ENCODE data around the gene EPHB1. TPM values are rescaled to one million over a fixed set of nuclear protein-coding genes. Genes with fewer than 3 reads are reported as not detected.
A peak's percentile ranks its signal among the peaks of the same experiment; 100 is the strongest.

Gene EPHB1
- total and polyA plus RNA-seq, 2 donors (not counting 3 experiments of a cell fraction or from before 2014, with no cell fraction given) = 1.3 to 5.2 TPM

GRCh38 chr3:134790065-134790464 is 5.0 kb upstream of the EPHB1 start:
- CTCF ChIA-PET = interaction anchor here (2.4 kb wide), 1 partner anchor 1252 kb away, joined by 8 read pairs; no protein-coding TSS in a partner anchor
- H3K27me3 ChIP-seq (ENCODE audit: control insufficient read depth in 2 of 2, insufficient read depth in 2 of 2, low read length in 2 of 2) = peaks cover 2 to 3% of the 10 kb centered on the region in 2 experiments
- no peak overlapping the region for H3K9ac ChIP-seq (replicated peaks; ENCODE audit: extremely low read depth, insufficient read depth, low read length)
- peak; percentile 28 for FAIRE-seq
- no peak overlapping the region for H3K4me2 ChIP-seq (ENCODE audit: insufficient read depth, low read length)
- no peak overlapping the region for H3K4me3 ChIP-seq (replicated peaks in 1 of 3; ENCODE audit: insufficient read depth in 1 of 3, low read depth in 1 of 3, low read length in 3 of 3)
- no peaks in the 10 kb centered on the region for H4K20me1 ChIP-seq (replicated peaks; ENCODE audit: control insufficient read depth, extremely low read depth, insufficient read depth, low read length)
- intact Hi-C loops (cut with micrococcal nuclease) = loop anchor here (10.0 kb wide), 1 partner anchor 455 kb away; no protein-coding TSS in a partner anchor
- H3K79me2 ChIP-seq (ENCODE audit: control insufficient read depth, insufficient read depth, low read length) = no peaks in the 10 kb centered on the region
- no peak for DNase-seq (ENCODE audit: low read depth, low spot score)
- no peaks in the 10 kb centered on the region for H3K9me1 ChIP-seq (replicated peaks; ENCODE audit: control insufficient read depth, extremely low read depth, insufficient read depth, low read length)
- H3K9me3 ChIP-seq (replicated peaks; ENCODE audit: control insufficient read depth, insufficient read depth, low read length) = no peaks in the 10 kb centered on the region
- no peak for TF ChIP-seq MYC (IDR thresholded peaks at IDR 0.05; ENCODE audit: low read depth, low read length)
- TF ChIP-seq POLR2AphosphoS5 (IDR thresholded peaks at IDR 0.05; ENCODE audit: insufficient read depth, low read depth, low read length) = no peak
- no peak for TF ChIP-seq FOS (IDR thresholded peaks at IDR 0.05; ENCODE audit: borderline replicate concordance, insufficient read depth, low read length)
- no peak for TF ChIP-seq GATA2 (IDR thresholded peaks at IDR 0.05; ENCODE audit: insufficient read depth, insufficient read length, low read depth, low read length)
- TF ChIP-seq JUN (IDR thresholded peaks at IDR 0.05; ENCODE audit: borderline replicate concordance, insufficient read depth, insufficient read length, low read depth) = no peak
- no peak for TF ChIP-seq EZH2 (IDR thresholded peaks at IDR 0.05; ENCODE audit: borderline replicate concordance, low read depth, low read length, severe bottlenecking)
- TF ChIP-seq CTCF (IDR thresholded peaks at IDR 0.05; ENCODE audit: extremely low read depth in 1 of 2, insufficient read depth in 1 of 2, low read depth in 1 of 2, low read length in 2 of 2) = no peak
- TF ChIP-seq POLR2A (IDR thresholded peaks at IDR 0.05; ENCODE audit: low read depth, low read length) = no peak
- no peak for TF ChIP-seq MAX (IDR thresholded peaks at IDR 0.05; ENCODE audit: insufficient read depth, insufficient read length)
- BruUV-seq (replicated peaks) = no TSS peak
- H3K36me3 ChIP-seq (ENCODE audit: control insufficient read depth in 2 of 2, extremely low read depth in 1 of 2, insufficient read depth in 2 of 2, low read length in 2 of 2) = no peaks in the 10 kb centered on the region
- no peaks in the 10 kb centered on the region for H3K4me1 ChIP-seq (ENCODE audit: control insufficient read depth, extremely low read depth, insufficient read depth, low read length)
- no peak overlapping the region for H3K27ac ChIP-seq (ENCODE audit: insufficient read depth, low read depth, low read length)
- dilution Hi-C loops (cut with MboI; ENCODE audit: extremely low pct_ligation_motif_present, low sequenced_read_pairs) = no loop called here
- POLR2A ChIA-PET = interaction anchor here (0.6 kb wide), 1 partner anchor 469 kb away, joined by 9 read pairs; no protein-coding TSS in a partner anchor
- H2AFZ ChIP-seq (ENCODE audit: low read depth, low read length) = no peak overlapping the region
